NCI-H446 (cell line): ENCODE results near the gene FAM20C.
"Not testable (repeated sequence)": the region's sequence is repeated elsewhere in the genome, so short reads cannot be mapped to it uniquely, and the experiment has no call there.

ENCODE experiments used
- DNase-seq, 2 experiments: peaks; one replicate each; lab custom pipeline; 2025; lab: John Stamatoyannopoulos, UW

The FAM20C gene

DNA sequence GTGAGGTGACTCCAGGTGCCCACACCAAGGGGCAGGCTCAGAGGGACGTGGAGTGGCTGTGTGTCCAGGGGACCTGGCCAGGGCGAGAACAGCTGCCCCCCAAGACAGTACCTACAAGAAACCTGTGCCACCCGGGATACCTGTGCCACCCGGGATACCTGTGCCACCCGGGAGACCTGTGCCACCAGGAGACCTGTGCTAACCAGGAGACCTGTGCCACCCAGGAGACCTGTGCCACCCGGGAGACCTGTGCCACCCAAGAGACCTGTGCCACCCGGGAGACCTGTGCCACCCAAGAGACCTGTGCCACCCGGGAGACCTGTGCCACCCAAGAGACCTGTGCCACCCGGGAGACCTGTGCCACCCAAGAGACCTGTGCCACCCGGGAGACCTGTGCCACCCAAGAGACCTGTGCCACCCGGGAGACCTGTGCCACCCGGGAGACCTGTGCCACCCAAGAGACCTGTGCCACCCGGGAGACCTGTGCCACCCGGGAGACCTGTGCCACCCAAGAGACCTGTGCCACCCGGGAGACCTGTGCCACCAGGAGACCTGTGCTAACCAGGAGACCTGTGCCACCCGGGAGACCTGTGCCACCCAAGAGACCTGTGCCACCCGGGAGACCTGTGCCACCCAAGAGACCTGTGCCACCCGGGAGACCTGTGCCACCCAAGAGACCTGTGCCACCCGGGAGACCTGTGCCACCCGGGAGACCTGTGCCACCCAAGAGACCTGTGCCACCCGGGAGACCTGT, 50.6 kb downstream of the FAM20C start:
- not testable (repeated sequence) for DNase-seq

DNA sequence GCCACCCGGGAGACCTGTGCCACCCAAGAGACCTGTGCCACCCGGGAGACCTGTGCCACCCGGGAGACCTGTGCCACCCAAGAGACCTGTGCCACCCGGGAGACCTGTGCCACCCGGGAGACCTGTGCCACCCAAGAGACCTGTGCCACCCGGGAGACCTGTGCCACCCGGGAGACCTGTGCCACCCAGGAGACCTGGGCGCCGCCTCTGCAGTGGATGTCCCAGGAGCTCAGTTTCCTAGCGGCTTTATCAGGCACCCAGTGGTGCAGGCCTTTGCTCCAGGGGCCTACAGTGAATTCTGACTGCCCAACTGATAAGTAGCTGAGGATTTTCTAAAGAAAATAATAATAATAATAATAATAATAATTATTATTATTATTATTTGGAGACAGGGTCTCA, 51.2 kb downstream of the FAM20C start:
- not testable (repeated sequence) for DNase-seq

DNA sequence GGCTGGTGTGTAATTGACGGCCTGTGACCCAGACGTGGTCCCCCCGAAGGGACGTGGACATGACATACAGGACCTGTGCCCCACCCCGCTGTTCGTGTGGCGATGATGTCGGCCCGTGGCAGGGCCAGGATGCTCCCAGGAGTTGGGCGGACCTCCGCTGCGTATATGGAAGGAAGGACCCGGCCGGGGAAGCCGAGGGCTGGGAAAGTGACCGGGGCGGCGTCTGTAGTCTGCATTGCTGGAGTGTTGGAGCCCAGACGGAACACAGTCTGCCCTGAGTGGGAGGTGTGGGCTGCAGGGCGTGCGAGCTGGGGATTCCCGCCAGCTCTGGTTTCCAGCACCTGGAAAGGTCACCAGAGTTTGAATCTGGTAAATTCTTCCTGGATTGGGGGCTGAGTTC, 52.6 kb downstream of the FAM20C start:
- no peak for DNase-seq

DNA sequence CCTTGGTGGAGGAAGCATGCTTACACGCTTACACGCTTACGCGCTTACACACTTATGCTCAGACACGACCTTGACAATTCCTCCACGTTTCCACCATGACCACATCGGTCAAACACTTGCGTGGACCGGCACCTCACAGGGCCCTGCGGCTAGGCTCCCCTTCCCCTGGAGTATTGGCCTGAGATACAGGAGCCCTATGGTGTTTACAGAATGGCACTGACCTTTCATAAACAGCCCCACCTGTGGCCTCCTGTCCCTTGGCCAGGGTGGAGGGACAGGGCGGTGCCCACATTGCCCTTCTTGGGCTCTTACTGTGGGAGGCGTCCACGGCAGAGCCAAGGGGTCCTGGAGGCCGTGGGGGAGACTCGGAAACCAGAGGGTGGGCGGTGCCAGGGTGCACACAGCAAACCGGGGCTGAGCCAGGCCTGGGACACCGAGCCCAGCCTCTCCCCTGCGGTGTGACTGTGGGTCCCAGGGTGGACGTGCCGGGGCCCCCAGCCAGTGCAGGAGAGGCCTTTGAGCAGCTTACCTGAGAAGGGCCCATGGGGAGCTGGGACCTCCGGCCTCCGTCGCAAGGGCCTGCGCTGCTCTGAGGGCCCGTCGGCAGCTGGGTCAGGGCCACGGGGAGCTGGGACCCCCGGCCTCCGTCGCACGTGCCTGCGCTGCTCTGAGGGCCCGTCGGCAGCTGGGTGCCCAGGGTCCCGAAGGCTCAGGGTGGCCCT, 53.4 kb downstream of the FAM20C start:
- DNase-seq = no peak

DNA sequence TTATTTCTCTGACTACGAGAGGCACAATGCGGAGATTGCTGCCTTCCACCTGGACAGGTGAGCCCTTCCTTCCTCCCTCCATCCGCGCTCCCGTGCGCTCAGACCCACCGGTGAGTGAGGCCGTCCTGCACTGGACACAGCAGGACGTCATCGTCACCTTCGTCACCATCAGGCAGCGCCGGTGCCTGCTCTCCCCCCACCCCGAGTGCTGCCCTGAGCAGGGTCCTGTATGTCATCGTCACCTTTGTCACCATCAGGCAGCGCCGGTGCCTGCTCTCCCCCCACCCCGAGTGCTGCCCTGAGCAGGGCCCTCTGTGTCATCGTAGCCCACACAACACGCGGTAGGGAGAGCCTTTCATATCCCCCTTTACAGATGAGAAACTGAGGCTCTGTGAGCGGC, 54.1 kb downstream of the FAM20C start:
- no peak for DNase-seq

DNA sequence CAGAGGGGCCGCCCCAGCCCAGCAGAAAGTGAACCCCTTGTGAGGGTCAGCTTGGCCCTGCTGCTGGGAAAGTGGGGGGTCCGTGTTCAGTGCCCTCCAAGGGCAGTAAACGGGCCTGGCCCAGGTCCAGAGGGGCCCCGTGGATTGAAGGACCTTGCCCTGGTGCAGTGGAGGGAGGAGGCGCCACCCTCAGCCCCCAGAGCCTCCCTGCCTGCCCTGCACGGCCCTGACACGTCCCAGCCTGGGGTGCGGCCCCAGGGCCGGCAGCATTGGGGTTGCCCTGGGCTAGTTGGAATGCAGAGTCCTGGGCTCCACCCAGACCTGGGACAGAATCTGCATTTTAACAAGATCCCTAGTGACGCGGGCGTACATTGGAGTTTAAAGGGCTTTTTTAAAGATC, 54.8 kb downstream of the FAM20C start:
- DNase-seq = no peak

DNA sequence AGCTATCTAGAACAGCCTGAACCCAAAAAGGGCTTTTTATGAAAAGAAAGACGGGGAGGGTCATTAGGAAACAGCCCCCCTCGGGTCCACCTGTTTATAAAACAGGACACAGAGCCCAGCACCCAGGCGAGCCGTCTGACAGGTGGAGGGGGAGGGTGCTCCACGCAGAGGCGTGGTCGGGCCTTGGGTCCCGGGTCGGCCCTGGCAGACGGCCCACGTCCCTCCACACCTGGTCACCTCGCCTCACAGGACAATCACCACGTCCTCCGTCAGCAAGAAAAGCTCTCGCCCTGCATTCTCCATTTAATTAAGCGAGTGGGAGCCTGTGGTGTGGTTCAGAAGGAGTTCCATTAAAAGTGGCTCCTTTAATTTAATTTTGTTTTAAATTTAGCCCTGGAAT, 55.3 kb downstream of the FAM20C start:
- DNase-seq = no peak

DNA sequence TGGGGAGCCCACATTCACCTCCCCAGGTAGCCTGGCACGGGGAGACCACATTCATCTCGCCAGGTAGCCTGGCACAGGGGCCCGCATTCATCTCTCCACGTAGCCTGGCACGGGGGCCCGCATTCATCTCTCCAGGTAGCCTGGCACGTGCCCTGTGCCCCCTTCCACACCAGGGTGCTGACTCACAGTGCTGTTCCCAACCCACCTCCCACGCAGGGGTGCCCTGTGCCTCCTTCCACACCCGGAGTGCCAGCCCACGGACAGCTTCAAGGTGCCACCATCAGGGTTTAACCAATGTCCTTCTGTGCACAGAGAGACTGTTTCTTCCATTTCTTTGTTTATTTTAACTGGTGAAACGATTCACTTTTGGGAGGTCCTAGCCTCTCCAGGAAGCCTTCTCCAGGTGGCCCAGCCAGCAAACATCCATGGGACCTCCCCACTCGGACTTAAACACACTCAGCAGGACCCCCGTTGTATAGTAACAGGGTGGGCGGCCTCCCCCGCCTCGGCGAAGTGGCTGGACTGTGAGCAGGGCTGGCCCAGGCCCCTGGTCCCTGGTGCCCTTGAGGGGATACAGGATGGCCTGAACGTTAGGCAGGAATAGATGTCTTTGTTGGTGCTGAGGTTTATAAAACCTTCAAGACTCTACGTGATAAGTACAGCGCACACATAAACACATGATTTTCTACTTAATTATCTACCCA, 56.5 kb downstream of the FAM20C start:
- no peak for DNase-seq

DNA sequence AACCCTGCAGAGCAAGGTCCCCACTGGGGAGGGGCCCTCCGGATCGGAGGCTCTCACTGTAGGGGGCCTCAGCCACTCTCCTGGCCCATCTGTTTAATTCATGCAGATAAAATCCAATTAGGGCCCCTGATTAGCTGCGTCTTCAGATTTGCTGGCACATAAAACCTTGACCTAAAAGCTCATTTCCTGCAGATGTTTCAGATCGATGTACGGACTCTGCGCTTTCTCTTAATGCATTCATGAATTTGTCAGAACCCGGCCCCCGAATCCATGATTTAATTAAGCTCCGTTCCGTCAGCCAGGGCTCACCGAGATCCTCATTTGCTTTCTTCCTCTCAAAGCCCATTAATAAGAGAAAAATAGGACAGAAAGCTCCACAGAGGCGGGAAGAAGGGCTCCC, 57.6 kb downstream of the FAM20C start:
- DNase-seq = no peak

DNA sequence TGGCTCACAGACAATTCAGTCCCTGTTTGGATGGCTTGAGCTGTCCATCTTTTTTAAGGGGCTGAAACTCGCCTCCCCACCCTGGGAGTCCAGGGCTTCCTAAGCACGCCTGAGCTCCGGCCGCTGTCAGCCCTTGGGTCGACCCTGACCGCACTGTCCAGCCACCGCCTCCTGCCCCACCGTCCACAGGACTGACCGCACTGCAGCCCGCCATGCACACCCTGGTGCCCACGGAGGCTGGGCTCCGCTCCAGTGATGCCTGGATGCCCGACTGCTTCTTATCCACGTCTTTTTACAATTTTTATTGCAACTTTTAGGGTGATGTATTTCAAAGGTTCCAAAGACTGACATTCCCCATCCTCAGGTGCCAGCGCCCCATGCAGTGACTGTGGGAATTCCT, 58.2 kb downstream of the FAM20C start:
- DNase-seq = no peak

DNA sequence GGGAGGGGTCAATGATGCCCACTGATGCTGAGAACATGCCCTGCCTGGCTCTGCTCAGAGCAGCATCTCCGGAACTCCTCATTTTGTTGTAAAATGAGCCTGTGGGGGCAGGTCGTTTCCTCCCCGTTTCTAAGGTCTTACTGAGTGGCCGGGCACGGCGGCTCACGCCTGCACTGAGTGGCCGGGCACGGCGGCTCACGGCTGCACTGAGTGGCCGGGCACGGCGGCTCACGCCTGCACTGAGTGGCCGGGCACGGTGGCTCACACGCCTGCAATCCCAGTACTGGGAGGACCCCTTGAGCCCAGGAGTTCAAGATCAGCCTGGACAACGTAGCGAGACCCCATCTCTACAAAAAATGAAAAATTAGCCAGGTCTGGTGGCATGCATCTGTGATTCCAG, 58.6 kb downstream of the FAM20C start:
- DNase-seq = no peak

DNA sequence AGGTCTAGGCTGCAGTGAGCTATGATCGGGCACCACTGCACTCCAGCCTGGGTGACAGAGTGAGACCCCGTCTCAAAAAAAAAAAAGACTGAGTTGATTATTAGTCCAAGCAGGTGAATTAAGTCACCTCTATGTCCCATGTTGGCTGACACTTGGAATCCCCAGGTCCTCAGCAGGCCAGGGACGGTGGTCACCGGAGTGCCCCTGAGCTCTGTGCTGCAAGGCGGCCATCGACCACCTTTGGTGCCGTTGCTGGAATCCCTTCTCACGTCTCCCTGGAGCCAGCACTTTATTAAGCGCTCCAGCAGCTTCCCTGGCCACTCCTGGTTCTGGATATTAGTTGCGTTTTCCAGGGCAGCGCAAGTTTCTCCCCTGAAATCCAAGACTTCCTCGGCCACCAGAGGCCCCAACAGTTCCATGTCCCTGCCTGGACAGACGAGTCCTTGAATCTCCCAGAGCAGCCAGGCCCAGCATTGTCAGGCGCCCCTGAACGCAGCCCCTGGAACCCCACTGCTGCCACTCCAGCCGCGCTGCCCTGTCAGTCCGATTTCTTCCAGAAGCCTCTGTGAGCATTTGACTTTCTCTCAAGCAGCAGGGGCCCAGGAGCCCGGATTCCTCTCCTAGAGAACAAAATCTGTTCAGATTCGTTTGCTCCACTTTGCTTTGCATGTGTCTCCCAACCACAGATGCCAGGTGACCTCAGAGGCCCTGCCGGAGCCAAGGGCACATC, 59.2 kb downstream of the FAM20C start:
- DNase-seq = no peak

DNA sequence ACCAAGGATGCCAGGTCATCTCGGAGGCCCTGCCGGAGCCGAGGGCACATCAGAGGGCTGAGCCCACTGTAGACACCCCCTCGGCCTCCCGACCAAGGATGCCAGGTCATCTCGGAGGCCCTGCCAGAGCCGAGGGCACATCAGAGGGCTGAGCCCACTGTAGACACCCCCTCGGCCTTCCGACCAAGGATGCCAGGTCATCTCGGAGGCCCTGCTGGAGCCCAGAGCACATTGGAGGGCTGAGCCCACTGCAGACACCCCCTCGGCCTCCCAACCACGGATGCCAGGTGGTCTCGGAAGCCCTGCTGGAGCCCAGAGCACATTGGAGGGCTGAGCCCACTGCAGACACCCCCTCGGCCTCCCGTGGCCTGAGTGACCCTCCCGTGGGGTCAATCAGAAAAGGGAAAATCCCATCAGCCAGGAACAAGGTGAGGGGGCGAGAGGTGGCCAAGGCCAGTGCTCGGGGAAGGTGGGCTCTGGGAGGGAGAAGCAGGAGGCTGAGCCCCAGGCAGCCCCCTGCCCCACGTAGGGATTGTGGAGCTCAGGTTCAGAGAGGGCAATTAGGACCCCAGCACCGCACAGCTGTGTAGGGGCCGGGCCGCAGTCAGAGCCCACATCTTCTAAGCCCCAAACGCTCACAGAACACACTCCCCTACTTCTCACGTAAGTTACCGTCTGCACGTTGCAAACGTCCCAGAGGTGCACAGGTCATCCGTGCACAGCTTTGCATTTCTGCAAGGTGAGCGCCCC, 60.0 kb downstream of the FAM20C start:
- no peak for DNase-seq

DNA sequence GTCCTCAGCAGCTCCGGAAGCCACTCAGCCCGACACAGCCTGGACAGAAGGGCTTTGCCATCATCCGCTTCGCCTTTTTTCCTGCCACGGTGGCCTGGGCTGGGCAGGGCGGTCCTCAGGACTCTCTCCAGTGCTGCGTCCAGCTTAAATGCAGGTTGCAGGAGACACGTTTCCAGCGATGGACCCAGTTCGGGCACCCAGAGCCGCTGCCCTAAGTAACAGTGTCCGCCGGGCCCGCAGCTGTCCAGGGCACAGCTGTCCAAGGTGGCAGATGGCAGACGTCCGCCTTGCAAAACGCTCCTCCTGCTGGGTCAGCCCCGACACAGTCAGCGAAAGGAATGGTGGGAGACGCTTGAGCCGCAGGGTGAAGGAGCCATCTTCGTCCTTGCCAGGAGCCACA, 60.6 kb downstream of the FAM20C start:
- DNase-seq = no peak

DNA sequence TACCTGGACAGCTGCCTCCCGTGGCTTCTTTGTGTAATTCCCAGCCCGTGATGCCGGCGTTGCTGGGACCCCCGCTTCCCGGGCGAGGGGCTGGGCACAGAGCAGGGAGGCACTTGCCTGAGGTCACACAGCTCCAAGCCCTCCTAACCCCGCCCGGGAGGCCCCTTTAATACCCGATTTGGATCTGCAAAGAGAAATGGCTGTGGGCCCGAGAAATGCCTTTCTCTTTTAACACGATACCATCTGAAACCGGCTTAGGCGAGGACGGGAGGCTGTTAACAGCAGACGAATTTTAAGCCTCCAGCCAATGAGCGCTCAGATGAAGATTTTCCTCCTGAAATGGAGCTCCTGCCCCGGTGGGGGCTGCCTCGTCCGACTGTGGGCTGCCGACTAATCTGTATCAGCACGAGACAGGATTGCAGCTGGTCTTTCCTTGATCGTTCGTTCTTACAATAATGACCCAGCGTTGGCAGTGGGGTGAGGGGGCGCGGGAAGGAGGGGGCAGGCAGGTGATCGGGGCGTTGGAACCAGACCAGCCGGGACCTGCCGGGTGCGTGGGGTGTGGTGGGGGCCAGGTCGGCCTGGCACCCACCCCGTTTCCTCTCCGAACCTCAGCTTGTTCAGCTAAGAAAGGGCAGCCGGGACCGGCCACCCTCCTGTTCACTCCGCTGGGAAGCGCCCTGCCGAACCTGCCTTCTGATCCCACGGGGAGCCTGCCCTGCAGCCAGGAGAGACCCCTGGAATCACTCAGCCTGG, 61.4 kb downstream of the FAM20C start:
- DNase-seq = no peak

DNA sequence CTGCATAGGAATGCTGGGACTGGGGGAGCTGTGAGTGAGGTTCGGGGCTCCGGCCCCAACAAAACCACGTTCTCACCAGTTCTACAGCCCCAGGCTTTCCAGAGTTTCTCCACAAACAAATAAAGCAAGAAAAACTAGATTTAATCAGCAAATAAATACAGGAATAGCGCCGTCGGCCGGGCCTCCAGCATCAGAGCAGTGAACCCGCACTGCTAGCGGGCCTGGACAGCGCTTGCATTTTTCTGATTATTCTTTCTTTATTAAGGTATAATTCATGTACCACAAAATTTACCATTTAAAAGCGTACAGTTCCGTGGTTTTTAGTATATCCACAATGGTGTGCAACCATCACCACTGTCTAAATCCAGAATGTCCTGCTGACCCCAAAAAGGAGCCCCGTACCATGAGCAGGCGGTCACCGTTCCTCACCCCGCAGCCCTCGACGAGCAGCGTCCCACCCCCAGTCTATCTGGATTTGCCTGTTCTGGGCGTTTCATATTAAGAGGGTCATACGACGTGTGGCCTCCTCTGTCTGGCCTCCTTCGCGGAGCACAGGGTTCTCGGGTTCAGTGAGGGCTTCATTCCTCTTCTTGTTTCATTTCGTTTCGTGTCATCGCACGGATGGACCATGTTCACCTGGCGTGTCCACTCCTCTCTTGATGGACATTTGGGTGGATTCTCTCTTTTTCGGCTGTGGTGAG, 62.1 kb downstream of the FAM20C start:
- no peak for DNase-seq

DNA sequence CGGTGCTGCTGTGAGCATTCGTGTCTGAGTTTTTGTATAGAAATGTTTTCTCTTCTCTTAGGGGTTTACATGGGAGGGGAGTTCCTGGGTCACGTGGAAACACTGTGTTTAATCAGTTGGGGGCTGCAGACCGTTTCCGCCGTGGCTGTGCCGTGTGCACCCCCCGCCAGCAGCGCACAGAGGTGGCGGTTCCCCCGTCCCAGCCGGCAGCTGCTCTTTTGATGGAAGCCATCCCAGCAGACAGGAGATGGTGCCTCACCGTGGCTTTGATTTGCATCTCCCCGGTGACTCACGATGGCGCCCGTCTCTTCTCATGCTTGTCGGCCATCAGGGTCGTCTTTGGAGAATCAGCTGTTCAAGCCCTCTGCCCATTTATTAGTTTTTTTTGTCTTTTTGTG, 62.7 kb downstream of the FAM20C start:
- no peak for DNase-seq

DNA sequence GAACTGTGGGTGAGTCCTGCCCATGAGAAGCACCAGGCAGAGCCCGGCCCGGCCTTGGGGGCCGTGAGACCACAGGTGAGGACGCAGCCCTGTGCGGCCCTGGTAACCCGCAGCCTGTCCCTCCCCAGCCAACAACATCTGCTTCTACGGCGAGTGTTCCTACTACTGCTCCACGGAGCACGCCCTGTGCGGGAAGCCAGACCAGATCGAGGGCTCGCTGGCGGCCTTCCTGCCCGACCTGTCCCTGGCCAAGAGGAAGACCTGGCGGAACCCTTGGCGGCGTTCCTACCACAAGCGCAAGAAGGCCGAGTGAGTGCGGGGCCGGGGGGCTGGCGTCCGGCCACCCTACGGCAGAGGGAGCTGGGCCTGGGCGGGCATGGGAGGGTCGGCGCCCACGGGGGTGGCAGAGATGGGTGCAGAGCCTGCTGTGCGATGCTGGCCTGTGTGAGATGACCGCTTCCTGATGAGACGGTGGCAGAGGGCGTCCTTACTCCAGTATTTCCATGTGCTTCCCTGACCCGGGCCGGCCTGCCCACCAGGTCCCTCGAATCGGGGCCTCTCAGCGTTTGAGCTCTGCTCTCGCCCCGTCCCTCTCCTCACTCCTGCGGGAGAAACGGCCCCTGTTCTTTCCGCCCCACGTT, 63.5 kb downstream of the FAM20C start:
- DNase-seq = no peak

DNA sequence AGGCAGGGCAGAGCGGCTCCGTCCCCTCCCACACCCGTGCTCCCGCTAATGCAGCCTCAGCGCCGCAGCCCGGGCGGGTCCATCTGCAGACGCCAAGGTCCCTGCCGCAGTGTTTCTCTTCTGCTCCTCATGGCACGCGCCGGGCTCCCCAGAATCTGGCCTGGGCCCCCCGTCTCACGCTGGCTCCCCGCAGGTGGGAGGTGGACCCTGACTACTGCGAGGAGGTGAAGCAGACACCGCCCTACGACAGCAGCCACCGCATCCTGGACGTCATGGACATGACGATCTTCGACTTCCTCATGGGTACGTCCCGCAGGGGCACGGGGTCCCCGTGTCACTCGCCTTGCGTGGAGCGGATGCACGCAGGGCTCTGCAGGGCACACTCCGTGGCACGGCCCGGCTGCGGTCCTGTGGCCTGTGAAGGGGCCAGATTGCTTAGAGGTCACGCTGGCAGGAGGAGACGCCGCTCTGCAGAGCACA, 64.1 kb downstream of the FAM20C start:
- DNase-seq = no peak
